Activated CD4-positive, alpha-beta T cell treated with anti-CD3 and anti-CD28 coated beads, Interleukin-2, amount 10 ng/mL, durations not matched to agents 24 days and 14 days (primary cell): ENCODE data around the gene MRPL4. TPM values are rescaled to one million over a fixed set of nuclear protein-coding genes. Genes with fewer than 3 reads are reported as not detected.

ENCODE experiments used
- DNase-seq: peaks from one replicate; pipeline ENCODE4 v3.0.0; 2022
- H3K27ac Mint-ChIP-seq: one replicate; pipeline ENCODE4 v1.8.0; 2022; ENCODE audit warnings: mild to moderate bottlenecking, mixed read lengths
- H3K27me3 Mint-ChIP-seq: one replicate; pipeline ENCODE4 v1.8.0; 2022; ENCODE audit warnings: mixed read lengths
- H3K36me3 Mint-ChIP-seq: one replicate; pipeline ENCODE4 v1.8.0; 2022; ENCODE audit warnings: low read depth, mild to moderate bottlenecking, mixed read lengths
- H3K4me1 Mint-ChIP-seq: one replicate; pipeline ENCODE4 v1.8.0; 2021; ENCODE audit warnings: mixed read lengths
- H3K4me3 Mint-ChIP-seq: one replicate; pipeline ENCODE4 v1.8.0; 2022; ENCODE audit warnings: mild to moderate bottlenecking, moderate library complexity, mixed read lengths
- H3K9me3 Mint-ChIP-seq: one replicate; pipeline ENCODE4 v1.8.0; 2021; ENCODE audit warnings: mixed read lengths
- intact Hi-C: fragments of 100-400 bp; cut with micrococcal nuclease; formaldehyde crosslinking; loops from one replicate; pipeline ENCODE4 v1.15.1; 2023
- total RNA-seq: library from RNA; stranded (reverse); gene quantifications from 2 replicates; pipeline ENCODE4 v1.2.3, GENCODE V29; 2022

MRPL4 gene
- total RNA-seq, 1 donor from 2014 or later: 174 TPM

DNA sequence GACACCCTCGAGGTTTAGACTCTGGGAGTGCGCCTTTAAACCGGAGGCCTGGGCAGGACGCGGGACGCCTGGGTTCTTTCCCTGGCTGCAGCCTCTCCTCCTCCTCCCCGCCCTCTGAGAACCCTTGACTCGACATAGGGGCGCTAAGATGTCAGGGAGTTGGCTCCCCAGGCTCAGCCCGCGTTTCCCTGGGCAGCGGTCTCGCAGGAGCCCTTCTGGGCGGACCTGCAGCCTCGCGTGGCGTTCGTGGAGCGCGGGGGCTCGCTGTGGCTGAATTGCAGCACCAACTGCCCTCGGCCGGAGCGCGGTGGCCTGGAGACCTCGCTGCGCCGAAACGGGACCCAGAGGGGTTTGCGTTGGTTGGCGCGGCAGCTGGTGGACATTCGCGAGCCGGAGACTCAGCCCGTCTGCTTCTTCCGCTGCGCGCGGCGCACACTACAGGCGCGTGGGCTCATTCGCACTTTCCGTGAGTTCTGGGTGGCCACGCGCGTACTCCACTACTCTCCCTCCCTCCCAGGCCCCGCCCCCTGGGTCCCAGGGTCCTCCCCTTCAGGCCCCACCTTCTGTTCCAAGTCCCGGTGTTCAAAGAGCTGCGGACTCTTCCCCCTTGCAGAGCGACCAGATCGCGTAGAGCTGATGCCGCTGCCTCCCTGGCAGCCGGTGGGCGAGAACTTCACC, 39.0 kb downstream of the MRPL4 start:
- Mint-ChIP-seq H3K36me3 (peaks cover 11% of the 10 kb centered on the region), H3K27me3 (peaks cover 52% of the 10 kb centered on the region), H3K9me3 (no peaks in the 10 kb centered on the region), H3K4me1 (peaks cover 70% of the 10 kb centered on the region), H3K27ac (peak overlapping the region; percentile 78), H3K4me3 (peak overlapping the region; percentile 88)
- peak; percentile 88 for DNase-seq
- intact Hi-C loops: loop anchor here (1.0 to 5.0 kb wide), 3 partner anchors 21 to 276 kb away; partner anchors contain the start of genes CDKN2D and KRI1

DNA sequence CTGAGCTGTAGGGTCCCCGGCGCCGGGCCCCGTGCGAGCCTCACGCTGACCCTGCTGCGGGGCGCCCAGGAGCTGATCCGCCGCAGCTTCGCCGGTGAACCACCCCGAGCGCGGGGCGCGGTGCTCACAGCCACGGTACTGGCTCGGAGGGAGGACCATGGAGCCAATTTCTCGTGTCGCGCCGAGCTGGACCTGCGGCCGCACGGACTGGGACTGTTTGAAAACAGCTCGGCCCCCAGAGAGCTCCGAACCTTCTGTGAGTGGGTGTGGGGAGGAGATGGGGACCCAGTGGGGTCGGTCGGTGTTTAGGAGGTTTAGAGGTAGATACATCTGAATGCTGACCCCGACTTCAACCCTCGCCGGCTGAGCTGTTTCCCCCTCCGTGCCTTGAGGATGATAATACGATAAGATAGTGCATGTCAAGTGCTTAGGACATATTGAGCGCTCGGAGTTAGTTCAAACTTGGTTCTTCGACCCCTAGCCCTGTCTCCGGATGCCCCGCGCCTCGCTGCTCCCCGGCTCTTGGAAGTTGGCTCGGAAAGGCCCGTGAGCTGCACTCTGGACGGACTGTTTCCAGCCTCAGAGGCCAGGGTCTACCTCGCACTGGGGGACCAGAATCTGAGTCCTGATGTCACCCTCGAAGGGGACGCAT, 39.7 kb downstream of the MRPL4 start:
- Mint-ChIP-seq H3K4me1 (peaks cover 63% of the 10 kb centered on the region), H3K4me3 (peak overlapping the region; percentile 88), H3K27ac (peak overlapping the region; percentile 43), H3K27me3 (peaks cover 53% of the 10 kb centered on the region), H3K9me3 (no peaks in the 10 kb centered on the region), H3K36me3 (peaks cover 4% of the 10 kb centered on the region)
- no peak for DNase-seq
- intact Hi-C loops: loop anchor here (5.0 kb wide), 2 partner anchors 221 to 276 kb away; partner anchors contain the start of genes CDKN2D and KRI1

DNA sequence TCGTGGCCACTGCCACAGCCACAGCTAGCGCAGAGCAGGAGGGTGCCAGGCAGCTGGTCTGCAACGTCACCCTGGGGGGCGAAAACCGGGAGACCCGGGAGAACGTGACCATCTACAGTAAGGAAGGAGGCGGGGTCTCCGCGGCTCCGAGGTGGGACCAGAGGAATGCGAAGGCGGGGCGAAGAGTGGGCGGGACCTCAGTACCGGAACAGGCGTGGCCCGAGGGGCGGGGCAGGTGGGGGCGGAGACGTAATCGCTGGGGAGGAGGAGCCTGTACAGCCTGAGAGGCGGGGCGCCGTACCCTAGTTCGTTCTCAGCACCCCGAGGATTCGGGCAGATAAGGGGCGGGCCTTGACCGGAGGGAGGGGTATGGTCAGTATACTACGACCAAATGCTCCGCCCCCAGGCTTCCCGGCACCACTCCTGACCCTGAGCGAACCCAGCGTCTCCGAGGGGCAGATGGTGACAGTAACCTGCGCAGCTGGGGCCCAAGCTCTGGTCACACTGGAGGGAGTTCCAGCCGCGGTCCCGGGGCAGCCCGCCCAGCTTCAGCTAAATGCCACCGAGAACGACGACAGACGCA, 40.3 kb downstream of the MRPL4 start:
- Mint-ChIP-seq H3K4me3 (peak overlapping the region; percentile 88), H3K27ac (peak overlapping the region; percentile 43), H3K36me3 (peaks cover 4% of the 10 kb centered on the region), H3K27me3 (peaks cover 54% of the 10 kb centered on the region), H3K9me3 (no peaks in the 10 kb centered on the region), H3K4me1 (peaks cover 59% of the 10 kb centered on the region)
- intact Hi-C loops: loop anchor here (5.0 kb wide), 2 partner anchors 220 to 275 kb away; partner anchors contain the start of genes CDKN2D and KRI1
- DNase-seq: peak; percentile 92

DNA sequence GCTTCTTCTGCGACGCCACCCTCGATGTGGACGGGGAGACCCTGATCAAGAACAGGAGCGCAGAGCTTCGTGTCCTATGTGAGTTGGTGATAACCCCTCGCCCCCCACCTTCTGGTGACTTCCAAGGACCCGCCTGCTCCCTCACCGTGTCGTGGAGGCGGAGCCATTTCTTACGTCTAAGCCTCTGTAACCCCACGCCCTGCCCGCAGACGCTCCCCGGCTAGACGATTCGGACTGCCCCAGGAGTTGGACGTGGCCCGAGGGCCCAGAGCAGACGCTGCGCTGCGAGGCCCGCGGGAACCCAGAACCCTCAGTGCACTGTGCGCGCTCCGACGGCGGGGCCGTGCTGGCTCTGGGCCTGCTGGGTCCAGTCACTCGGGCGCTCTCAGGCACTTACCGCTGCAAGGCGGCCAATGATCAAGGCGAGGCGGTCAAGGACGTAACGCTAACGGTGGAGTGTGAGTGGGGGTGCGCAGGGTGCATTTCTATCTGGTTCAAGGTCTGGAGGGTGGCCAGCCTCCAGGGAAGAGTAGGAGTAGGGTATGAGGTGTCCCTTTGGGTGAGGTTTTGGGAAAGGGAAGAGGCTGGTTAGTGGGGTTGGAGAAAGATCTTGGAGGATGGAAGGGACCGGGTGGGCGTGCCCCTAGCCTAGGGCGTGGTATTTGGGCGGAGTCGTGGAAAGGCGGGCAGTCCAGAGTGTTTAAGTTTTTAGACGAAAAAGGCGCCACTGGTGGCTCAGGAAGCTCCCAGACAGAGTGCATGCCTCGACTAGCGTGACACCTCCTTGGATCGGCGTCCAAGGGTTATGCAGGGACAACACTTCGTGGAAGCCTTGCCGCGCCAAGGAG, 41.0 kb downstream of the MRPL4 start:
- Mint-ChIP-seq H3K27me3 (peaks cover 51% of the 10 kb centered on the region), H3K27ac (peak overlapping the region; percentile 31), H3K36me3 (peaks cover 4% of the 10 kb centered on the region), H3K4me3 (peak overlapping the region; percentile 88), H3K9me3 (no peaks in the 10 kb centered on the region), H3K4me1 (peaks cover 52% of the 10 kb centered on the region)
- DNase-seq: peak; percentile 69
- intact Hi-C loops: loop anchor here (5.0 kb wide), 2 partner anchors 219 to 274 kb away; partner anchors contain the start of genes CDKN2D and KRI1

DNA sequence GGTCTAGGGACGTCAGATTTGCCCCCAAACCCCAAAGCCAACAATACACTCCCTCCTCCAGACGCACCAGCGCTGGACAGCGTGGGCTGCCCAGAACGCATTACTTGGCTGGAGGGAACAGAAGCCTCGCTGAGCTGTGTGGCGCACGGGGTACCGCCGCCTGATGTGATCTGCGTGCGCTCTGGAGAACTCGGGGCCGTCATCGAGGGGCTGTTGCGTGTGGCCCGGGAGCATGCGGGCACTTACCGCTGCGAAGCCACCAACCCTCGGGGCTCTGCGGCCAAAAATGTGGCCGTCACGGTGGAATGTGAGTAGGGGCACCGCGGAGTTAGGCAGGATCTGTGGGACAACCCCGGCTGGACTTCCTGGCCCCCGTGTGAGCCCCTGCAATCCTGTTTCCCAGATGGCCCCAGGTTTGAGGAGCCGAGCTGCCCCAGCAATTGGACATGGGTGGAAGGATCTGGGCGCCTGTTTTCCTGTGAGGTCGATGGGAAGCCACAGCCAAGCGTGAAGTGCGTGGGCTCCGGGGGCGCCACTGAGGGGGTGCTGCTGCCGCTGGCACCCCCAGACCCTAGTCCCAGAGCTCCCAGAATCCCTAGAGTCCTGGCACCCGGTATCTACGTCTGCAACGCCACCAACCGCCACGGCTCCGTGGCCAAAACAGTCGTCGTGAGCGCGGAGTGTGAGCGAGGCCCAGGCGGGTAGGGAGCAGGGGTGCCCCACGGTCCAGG, 41.8 kb downstream of the MRPL4 start:
- Mint-ChIP-seq H3K27me3 (peaks cover 46% of the 10 kb centered on the region), H3K4me3 (no peak overlapping the region), H3K36me3 (peaks cover 4% of the 10 kb centered on the region), H3K4me1 (peaks cover 47% of the 10 kb centered on the region), H3K9me3 (no peaks in the 10 kb centered on the region), H3K27ac (no peak overlapping the region)
- no peak for DNase-seq
- intact Hi-C loops: loop anchor here (5.0 kb wide), 2 partner anchors 218 to 273 kb away; partner anchors contain the start of genes CDKN2D and KRI1

DNA sequence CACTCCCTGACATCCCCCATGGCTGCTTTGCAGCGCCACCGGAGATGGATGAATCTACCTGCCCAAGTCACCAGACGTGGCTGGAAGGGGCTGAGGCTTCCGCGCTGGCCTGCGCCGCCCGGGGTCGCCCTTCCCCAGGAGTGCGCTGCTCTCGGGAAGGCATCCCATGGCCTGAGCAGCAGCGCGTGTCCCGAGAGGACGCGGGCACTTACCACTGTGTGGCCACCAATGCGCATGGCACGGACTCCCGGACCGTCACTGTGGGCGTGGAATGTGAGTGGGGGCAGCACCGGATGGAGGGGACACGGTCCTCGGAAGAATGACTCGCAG, 42.3 kb downstream of the MRPL4 start:
- Mint-ChIP-seq H3K27me3 (peaks cover 44% of the 10 kb centered on the region), H3K9me3 (no peaks in the 10 kb centered on the region), H3K36me3 (peaks cover 4% of the 10 kb centered on the region), H3K27ac (peak overlapping the region; percentile 34), H3K4me1 (peaks cover 42% of the 10 kb centered on the region), H3K4me3 (peak overlapping the region; percentile 89)
- DNase-seq: peak; percentile 66
- intact Hi-C loops: loop anchor here (5.0 kb wide), 2 partner anchors 218 to 273 kb away; partner anchors contain the start of genes CDKN2D and KRI1

DNA sequence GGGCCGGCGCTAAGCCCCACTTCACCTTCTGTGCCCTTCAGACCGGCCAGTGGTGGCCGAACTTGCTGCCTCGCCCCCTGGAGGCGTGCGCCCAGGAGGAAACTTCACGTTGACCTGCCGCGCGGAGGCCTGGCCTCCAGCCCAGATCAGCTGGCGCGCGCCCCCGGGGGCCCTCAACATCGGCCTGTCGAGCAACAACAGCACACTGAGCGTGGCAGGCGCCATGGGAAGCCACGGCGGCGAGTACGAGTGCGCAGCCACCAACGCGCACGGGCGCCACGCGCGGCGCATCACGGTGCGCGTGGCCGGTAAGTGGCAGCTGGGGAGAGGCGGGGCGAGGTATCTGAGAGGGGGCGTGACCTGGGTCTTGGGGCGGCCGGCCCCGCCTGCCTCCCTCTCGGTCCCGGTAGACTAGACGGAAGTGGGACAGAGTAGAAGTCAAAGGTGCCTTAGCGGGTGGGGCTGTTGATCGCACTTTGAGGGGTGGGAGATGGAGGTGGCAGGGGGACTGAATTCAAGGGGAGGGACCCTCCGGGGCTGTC, 43.4 kb downstream of the MRPL4 start:
- peak; percentile 93 for DNase-seq
- Mint-ChIP-seq H3K27ac (peak overlapping the region; percentile 81), H3K4me3 (peak overlapping the region; percentile 89), H3K27me3 (peaks cover 46% of the 10 kb centered on the region), H3K4me1 (peaks cover 37% of the 10 kb centered on the region), H3K36me3 (peaks cover 4% of the 10 kb centered on the region), H3K9me3 (no peaks in the 10 kb centered on the region)
- intact Hi-C loops: loop anchor here (1.0 kb wide), 1 partner anchor 9 kb away; the partner anchor contains the start of gene ICAM4

DNA sequence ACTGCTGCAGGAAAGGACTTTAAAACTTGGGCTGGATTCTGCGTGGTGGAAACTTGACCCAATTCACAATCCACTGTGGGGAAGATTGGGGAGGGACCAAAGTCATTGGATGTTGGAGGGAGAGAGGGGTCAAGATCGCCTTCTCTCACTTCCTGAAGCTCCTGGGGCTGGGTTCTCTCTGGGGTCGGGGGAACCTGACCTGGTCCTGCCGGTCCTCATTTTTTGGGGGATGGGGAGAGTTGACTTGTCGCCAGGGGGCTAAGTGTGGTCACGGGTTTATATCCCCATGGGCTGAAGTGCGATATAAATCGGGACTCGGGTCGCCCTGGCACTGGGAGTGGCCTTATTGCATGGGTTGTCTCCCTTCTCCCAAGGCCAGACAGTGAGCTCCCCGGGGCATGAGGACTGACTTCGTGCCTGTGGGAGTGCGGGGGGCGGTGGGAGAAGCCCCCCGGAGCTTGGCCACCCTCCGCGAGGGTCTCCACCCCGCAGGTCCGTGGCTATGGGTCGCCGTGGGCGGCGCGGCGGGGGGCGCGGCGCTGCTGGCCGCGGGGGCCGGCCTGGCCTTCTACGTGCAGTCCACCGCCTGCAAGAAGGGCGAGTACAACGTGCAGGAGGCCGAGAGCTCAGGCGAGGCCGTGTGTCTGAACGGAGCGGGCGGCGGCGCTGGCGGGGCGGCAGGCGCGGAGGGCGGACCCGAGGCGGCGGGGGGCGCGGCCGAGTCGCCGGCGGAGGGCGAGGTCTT, 44.0 kb downstream of the MRPL4 start:
- Mint-ChIP-seq H3K27ac (peak overlapping the region; percentile 81), H3K36me3 (peaks cover 4% of the 10 kb centered on the region), H3K4me1 (peaks cover 31% of the 10 kb centered on the region), H3K27me3 (peaks cover 39% of the 10 kb centered on the region), H3K9me3 (no peaks in the 10 kb centered on the region), H3K4me3 (peak overlapping the region; percentile 89)
- DNase-seq: no peak
- intact Hi-C loops: loop anchor here (1.0 kb wide), 1 partner anchor 10 kb away; the partner anchor contains the start of gene ICAM4

DNA sequence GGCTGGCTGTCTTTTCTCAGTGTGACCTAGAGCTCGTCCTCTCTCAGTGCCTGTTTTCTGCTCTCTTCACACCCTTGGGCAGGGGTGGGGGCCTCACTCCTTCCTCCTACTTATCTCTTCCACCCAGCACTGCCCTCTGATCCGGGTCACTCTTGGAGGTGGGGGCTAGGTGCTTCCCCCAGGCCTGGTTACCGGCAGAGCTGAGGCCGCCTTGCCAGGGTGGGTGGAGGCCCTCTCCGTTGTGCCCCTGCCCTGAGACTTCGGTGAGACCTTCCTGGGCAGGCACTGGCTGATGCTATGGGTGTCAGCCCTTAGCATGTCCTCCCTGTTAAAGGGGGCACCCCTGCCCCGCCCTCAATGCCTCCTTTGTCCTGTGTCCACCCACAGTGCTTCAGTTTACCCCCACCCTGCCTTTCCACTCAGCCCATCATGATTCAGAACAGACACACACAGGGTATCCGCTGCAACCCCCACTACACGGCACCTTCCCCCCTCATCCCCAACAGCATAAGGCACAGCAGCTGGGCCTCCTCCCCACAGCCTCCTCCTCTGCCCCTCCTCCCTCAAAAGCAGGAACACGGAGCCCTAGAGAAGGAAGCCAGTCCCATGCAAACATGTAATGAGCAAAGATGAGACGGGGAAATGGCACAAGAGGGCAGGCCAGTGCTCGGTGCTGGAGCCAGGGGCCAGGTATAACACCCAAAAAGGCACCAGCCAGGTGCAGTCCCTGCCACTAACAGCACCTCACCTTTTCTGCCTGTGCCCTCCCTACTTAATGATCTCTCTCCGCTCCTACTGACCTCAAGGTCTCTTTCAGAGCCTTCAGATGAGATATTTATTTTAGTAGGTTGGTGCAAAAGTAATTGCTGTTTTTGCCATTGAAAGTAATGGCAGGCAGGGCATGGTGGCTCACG, 47.8 kb downstream of the MRPL4 start:
- peaks cover 19% of the 10 kb centered on the region for H3K27me3 Mint-ChIP-seq
- intact Hi-C loops: no loop called here

DNA sequence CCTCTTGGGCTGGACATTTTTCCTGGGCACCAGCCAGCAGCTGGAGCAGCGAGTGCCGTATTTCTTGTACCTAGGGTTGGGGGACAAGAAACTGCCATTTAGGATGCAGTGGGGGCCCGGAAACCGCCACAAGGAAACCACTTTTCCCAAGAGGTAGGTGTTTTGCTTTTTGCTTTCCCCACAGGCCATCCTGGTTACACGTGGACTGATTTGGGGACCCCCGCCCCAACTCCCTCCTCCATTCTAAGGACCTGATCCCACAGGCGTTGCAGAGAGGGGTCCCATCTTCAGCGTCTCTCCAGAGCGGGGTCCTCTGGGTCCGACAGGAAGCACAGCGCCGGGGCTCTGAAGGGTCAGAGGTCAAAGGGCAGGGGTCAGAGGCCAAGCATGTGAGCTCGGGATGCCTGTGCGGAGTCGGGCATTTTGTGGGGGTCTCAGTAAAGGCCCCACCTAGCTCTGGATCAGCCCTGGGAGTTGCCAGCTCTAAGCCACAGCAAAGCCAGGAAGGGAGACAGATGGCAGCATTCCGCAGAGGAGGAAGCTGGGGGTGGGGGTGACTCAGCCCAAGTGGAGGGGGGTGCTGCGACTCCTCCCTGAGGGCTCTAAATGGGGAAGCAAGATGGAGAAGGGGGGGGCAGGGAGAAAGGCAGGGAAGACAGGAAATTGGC, 53.3 kb downstream of the MRPL4 start:
- Mint-ChIP-seq H3K4me3 (no peak overlapping the region), H3K36me3 (peaks cover 3% of the 10 kb centered on the region), H3K9me3 (no peaks in the 10 kb centered on the region), H3K27me3 (peaks cover 5% of the 10 kb centered on the region), H3K4me1 (peaks cover 14% of the 10 kb centered on the region), H3K27ac (no peak overlapping the region)
- intact Hi-C loops: no loop called here
- no peak for DNase-seq

More for the DNA sequence above, 47.8 kb downstream of the MRPL4 start:
- Mint-ChIP-seq H3K9me3 (no peaks in the 10 kb centered on the region), H3K27ac (no peak overlapping the region), H3K4me3 (no peak overlapping the region), H3K4me1 (peaks cover 18% of the 10 kb centered on the region), H3K36me3 (peaks cover 5% of the 10 kb centered on the region)
- no peak for DNase-seq

DNA sequence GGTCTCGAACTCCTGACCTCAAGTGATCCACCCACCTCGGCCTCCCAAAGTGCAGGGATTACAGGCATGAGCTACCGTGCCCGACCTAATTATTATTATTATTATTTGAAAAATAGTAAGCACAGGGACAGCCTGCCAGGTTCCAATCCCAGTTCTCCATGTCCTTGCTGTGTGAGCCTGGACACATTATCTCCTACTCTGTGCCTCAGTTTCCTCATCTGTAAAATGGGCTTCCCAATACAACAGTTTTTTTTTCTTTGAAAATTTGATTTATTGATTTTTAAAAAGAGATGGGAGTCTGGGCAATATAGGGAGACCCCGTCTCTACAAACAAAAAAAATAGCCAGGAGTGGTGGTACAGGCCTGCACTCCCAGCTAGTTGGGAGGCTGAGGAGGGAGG, 54.3 kb downstream of the MRPL4 start:
- H3K4me1 Mint-ChIP-seq: peaks cover 14% of the 10 kb centered on the region
- H3K27me3 Mint-ChIP-seq: peaks cover 3% of the 10 kb centered on the region
- no peak overlapping the region for H3K4me3 Mint-ChIP-seq
- peaks cover 3% of the 10 kb centered on the region for H3K36me3 Mint-ChIP-seq
- H3K9me3 Mint-ChIP-seq: no peaks in the 10 kb centered on the region
- intact Hi-C loops: no loop called here
- H3K27ac Mint-ChIP-seq: no peak overlapping the region
- no peak for DNase-seq
